Testis (tissue), 2 donors: ENCODE data around the gene NKIRAS1.

Source experiments
- CTCF ChIP-seq, 3 experiments: fragments of 450-650 bp in 2 of 3; fragments of 200-600 bp in 1 of 3; sonication (generic) in 1 of 3; IDR thresholded peaks; one replicate each; pipeline ENCODE4 v1.5.1; 2016 to 2019; ENCODE audit warnings: antibody characterized with exemption in 3 of 3, mild to moderate bottlenecking in 2 of 3, moderate library complexity in 1 of 3
- POLR2A ChIP-seq: fragments of 450-650 bp; IDR thresholded peaks from one replicate; pipeline ENCODE4 v1.6.1; 2017; ENCODE audit warnings: antibody characterized with exemption, mild to moderate bottlenecking, moderate library complexity

GRCh38 chr3:23869977-23870662, 46.7 kb downstream of the NKIRAS1 start:
- TF ChIP-seq POLR2A (no peak), CTCF (IDR thresholded peaks at IDR 0.05) (no peak)
